ENCODE results near the gene RCBTB1.
A peak's percentile ranks its signal among the peaks of the same experiment; 100 is the strongest.
"Not testable (repeated sequence)": the region's sequence is repeated elsewhere in the genome, so short reads cannot be mapped to it uniquely, and the experiment has no call there.

Gene RCBTB1

GRCh38 chr13:49566461-49566860 is 18.9 kb downstream of the RCBTB1 start:
- Histone ChIP-seq H3K36me3 (peaks cover 11% of the 10 kb centered on the region; the same call in 1 of the 2 replicates), H3K9me3 (no peaks in the 10 kb centered on the region)
- DNase-seq: no peak

GRCh38 chr13:49565461-49565860 is 19.9 kb downstream of the RCBTB1 start:
- not testable (repeated sequence) for H3K4me3 ChIP-seq (ENCODE audit: low read depth, low read length); H3K4me1 ChIP-seq; H3K9me3 ChIP-seq; DNase-seq; H3K27me3 ChIP-seq
- H3K36me3 ChIP-seq: peaks cover 11% of the 10 kb centered on the region; the same call in 1 of the 2 replicates

More at GRCh38 chr13:49566461-49566860, 18.9 kb downstream of the RCBTB1 start:
- Histone ChIP-seq H3K4me3 (ENCODE audit: low read depth, low read length) (no peak overlapping the region), H3K4me1 (no peaks in the 10 kb centered on the region), H3K27me3 (no peaks in the 10 kb centered on the region)
- TF ChIP-seq, protein P1, sequence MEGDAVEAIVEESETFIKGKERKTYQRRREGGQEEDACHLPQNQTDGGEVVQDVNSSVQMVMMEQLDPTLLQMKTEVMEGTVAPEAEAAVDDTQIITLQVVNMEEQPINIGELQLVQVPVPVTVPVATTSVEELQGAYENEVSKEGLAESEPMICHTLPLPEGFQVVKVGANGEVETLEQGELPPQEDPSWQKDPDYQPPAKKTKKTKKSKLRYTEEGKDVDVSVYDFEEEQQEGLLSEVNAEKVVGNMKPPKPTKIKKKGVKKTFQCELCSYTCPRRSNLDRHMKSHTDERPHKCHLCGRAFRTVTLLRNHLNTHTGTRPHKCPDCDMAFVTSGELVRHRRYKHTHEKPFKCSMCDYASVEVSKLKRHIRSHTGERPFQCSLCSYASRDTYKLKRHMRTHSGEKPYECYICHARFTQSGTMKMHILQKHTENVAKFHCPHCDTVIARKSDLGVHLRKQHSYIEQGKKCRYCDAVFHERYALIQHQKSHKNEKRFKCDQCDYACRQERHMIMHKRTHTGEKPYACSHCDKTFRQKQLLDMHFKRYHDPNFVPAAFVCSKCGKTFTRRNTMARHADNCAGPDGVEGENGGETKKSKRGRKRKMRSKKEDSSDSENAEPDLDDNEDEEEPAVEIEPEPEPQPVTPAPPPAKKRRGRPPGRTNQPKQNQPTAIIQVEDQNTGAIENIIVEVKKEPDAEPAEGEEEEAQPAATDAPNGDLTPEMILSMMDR (IDR thresholded peaks at IDR 0.05; ENCODE audit: low read depth, low read length): no peak

GRCh38 chr13:49563516-49563915 is 21.8 kb downstream of the RCBTB1 start:
- no peak for DNase-seq
- TF ChIP-seq, protein P1 (IDR thresholded peaks at IDR 0.05; ENCODE audit: low read depth, low read length): no peak
- Histone ChIP-seq H3K36me3 (peaks cover 21% of the 10 kb centered on the region), H3K4me3 (ENCODE audit: low read depth, low read length) (no peak overlapping the region), H3K27me3 (no peaks in the 10 kb centered on the region), H3K9me3 (no peaks in the 10 kb centered on the region), H3K4me1 (no peaks in the 10 kb centered on the region)

DNA sequence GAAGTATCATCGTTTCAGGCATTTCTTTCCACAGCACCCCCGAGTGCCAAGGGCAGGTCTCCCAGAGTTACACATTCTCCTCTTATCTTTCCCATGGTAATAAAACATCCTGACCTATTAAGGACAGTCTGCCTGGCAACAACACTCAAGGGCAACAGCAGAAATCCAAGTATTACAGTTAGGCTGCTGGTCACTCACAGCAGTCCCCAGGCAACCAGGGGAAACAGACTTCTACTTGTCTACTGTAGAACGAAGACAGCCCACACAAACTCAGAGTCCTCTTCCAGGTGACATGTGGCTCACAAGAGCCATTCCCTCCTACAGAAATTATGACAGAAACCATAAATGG is 24.3 kb downstream of the RCBTB1 start:
- H3K36me3 ChIP-seq: peaks cover 21% of the 10 kb centered on the region
- TF ChIP-seq, protein P1 (IDR thresholded peaks at IDR 0.05; ENCODE audit: low read depth, low read length): no peak
- no peak for DNase-seq
- H3K27me3 ChIP-seq: no peaks in the 10 kb centered on the region
- H3K4me3 ChIP-seq (ENCODE audit: low read depth, low read length): no peak overlapping the region
- no peaks in the 10 kb centered on the region for H3K9me3 ChIP-seq
- no peaks in the 10 kb centered on the region for H3K4me1 ChIP-seq

GRCh38 chr13:49560270-49561061 is 24.9 kb downstream of the RCBTB1 start:
- H3K4me1 ChIP-seq: no peaks in the 10 kb centered on the region
- no peaks in the 10 kb centered on the region for H3K9me3 ChIP-seq
- DNase-seq: no peak
- TF ChIP-seq, protein P1 (IDR thresholded peaks at IDR 0.05; ENCODE audit: low read depth, low read length): peak; percentile 27; the same call in 1 of the 2 replicates
- no peak overlapping the region for H3K4me3 ChIP-seq (ENCODE audit: low read depth, low read length)
- no peaks in the 10 kb centered on the region for H3K27me3 ChIP-seq
- peaks cover 23% of the 10 kb centered on the region for H3K36me3 ChIP-seq

- Histone ChIP-seq H3K9me3 (no peaks in the 10 kb centered on the region), H3K27me3 (no peaks in the 10 kb centered on the region), H3K4me3 (ENCODE audit: low read depth, low read length) (no peak overlapping the region), H3K36me3 (peaks cover 34% of the 10 kb centered on the region), H3K4me1 (no peaks in the 10 kb centered on the region)
- TF ChIP-seq, protein P1 (IDR thresholded peaks at IDR 0.05; ENCODE audit: low read depth, low read length): no peak
- DNase-seq: no peak
These were observed 26.4 kb downstream of the RCBTB1 start for GRCh38 chr13:49559006-49559405.

All from BE2C (cell line).